HG02642 (cell line): ENCODE measurements around the gene ACAD10.
"Not testable (repeated sequence)": the region's sequence is repeated elsewhere in the genome, so short reads cannot be mapped to it uniquely, and the experiment has no call there.

Source experiments
- ATAC-seq: cut with Tn5 transposase; IDR thresholded peaks from one replicate; pipeline ENCODE4 v1.9.1; 2021; ENCODE audit warnings: mild to moderate bottlenecking; ENCODE audit not compliant: unreplicated experiment, poor library complexity

The ACAD10 gene

GRCh38 chr12:111748151-111748672 is 62.4 kb downstream of the ACAD10 start:
- no peak for ATAC-seq

DNA sequence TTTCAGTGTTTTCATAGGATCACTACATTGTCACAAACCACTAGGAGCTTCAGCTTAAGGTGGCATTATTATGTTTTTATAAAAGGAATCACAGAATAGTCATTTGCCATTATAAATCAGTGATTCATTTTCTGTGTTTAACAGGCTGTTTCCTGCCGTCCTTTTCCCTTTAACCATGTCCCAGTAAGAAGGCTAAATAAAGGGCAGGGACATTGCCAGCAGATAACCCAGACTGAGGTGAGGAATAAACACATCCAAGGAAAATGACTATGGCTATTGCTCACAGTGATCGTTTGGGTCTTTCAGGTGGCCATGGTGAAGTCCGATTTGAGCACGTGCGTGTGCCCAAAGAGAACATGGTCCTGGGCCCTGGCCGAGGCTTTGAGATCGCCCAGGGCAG is 63.0 kb downstream of the ACAD10 start:
- ATAC-seq = no peak

DNA sequence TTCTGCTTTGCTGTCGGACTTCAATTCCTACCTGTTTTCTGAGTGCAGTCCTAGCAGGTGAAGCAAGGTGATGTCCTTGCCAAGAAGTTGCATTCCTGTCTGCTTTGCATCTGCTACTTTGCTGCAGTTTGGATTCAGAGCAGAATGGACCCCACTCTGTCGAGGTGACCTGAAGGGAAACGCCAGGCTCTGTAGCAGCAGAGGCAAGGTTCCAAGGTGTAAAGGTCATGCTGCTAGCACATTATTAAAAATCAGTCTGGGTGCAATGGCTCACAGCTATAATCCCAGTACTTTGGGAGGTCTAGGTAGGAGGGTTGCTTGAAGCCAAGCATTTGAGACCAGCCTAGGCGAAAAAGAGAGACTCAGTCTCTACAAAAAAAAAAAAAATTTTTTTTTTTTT is 63.5 kb downstream of the ACAD10 start:
- ATAC-seq = no peak

DNA sequence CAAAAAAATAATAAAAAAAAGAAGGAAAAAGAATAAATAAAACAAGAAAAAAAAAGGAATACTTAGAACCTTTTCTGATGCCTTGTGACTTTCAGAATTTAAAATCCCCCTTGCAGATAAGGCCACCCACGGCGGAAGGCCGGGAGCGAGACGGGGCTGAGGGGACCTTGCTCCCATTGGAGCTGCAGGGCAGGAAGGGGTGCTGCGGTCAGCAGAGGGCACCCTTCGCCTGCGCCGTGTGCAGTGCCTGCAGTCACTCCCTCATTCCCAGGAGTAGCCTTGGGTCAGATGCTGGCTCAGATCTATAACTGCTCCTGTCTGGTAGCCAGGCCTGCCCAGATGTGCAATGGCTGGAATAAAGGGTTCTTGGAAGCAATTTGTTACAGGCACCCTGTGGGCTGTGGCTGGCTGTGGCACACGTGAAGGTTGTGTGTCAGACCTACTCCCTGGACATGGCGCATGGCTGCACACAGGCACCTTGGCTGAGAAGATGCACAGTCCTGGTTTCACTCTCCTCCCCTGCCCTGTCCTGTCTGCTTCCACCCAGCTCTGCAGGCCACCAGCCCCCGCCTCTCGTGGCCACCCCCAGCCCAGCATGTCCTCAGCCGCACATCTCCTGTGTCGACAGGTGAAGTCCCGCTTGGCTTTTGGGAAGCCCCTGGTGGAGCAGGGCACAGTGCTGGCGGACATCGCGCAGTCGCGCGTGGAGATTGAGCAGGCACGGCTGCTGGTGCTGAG is 67.5 kb downstream of the ACAD10 start:
- no peak for ATAC-seq

GRCh38 chr12:111754671-111755070 is 68.8 kb downstream of the ACAD10 start:
- ATAC-seq = no peak

- ATAC-seq = no peak
Observed at GRCh38 chr12:111756196-111756595, 70.3 kb downstream of the ACAD10 start.

DNA sequence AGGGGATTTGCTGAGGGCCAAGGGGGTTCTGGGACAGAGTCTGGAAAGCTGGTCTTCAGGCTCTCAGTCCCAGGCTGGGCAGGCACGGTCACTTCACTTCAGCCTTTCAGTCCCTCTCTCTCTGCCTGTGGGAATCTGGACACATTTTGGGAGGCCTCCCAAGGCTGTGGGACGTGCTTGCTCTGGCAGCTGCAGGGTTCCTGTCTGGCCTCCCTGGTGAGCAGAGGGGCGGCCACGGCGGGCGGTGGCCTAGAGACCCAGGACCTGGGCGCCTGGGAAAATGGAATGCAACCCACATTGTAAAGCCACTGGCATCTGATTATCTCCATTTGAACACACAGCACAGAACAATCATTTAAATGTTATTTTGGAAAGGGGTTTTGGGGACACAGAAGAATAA is 70.8 kb downstream of the ACAD10 start:
- no peak for ATAC-seq

GRCh38 chr12:111757361-111758119 is 71.7 kb downstream of the ACAD10 start:
- ATAC-seq = no peak

DNA sequence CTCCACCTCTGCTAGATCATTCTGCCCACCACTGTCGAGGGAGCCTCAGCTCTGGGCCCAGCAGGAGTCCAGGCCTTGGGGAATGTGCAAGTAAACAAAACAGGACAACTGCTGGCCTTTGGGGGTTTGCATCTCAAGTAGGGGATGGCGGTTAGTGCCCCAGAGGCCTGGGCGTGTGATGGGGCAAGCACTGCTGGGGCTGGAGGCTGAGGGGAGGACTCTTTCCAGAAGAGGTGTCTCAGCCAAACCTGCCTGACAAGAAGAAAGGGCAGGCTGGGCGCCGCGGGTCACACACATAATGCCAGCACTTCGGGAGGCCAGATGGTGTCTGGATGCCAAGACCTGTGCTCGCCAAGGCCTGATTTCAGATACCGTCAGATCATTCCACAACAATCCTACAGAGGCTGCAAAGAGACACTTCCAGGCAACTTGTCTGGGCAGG is 72.3 kb downstream of the ACAD10 start:
- ATAC-seq = no peak

GRCh38 chr12:111759271-111759670 is 73.4 kb downstream of the ACAD10 start:
- no peak for ATAC-seq

GRCh38 chr12:111759991-111760390 is 74.1 kb downstream of the ACAD10 start:
- ATAC-seq = no peak

- ATAC-seq = no peak
Observed at GRCh38 chr12:111761099-111761498, 75.2 kb downstream of the ACAD10 start.

- ATAC-seq = no peak
Observed at GRCh38 chr12:111761706-111762105, 75.9 kb downstream of the ACAD10 start.

- not testable (repeated sequence) for ATAC-seq
Observed at GRCh38 chr12:111763552-111763951, 77.7 kb downstream of the ACAD10 start.

DNA sequence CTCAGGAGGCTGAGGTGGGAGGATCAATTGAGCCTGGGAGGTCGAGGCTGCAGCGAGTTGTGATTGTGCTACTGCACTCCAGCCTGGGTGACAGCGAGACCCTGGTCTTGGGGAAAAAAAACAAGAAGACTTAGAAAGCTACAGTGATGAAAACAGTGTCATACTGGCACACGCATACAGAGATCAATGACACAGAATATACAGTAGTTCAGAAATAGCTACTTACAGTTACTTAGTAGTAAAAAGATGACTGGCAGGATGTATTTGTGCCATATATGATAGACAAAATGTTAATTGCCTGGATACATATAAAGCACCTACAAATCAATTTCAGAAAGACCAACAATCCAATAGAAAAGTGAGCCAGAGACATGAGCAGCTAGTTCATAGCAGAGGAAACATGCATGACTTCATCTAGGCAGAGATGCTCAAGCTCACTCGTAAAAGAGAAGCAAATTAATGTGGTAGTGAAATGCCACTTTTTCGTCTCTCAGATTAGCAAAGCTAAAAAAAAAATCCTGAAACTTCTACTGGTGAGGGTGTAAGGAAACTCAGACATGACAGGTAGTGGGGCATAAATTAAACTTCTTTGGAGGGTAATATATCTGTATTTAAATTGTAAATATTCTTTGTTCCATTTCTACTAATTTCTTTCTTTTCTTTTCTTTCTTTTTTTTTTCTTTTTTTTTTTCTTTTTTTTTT is 78.4 kb downstream of the ACAD10 start:
- ATAC-seq = no peak

GRCh38 chr12:111766608-111767361 is 80.9 kb downstream of the ACAD10 start, which contains the start of gene ALDH2:
Gene ALDH2 (plus strand): TSS chr12:111766933. CDS start chr12:111766983, 50 bp downstream.
- ATAC-seq = peak; percentile 64

DNA sequence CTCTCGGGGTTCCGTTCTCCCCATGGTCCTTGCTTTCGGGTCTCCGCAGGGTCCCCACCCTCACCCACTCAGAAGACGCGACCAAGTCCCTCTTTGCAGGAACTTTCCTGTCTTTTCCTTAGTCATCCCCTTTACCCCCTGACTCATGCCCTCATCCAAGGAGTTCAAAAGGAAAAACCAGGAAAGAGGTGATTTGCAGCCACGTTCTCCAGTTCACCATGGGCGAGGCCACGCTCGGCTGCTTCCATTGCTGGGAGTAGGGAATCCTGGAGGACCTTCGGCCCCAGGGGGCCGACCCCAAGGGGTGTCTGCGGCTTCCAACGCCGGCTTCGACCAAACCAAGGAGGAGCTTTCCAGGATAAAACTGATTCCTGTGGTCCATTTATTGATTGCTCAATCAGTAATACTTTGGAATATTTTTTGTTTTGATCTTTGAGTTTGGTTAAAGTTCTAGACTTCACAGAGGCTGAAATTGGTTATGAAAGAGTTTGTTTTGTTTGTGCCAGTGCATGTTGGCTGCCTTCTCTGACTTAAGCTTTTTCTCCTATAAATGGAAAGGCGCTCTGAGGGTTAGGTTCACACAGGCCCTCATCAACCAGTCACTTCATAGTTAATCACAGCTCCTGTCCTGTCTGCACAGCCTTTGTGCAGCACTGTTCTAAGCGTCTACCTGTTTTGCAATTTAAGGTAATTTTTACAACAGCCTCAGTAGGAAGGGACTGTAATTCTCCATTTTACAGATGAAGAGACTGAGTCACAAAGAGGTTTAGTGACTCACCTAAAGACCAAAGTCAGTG is 81.7 kb downstream of the ACAD10 start:
- ATAC-seq = no peak

GRCh38 chr12:111768159-111768895 is 82.5 kb downstream of the ACAD10 start:
- ATAC-seq = no peak

- no peak for ATAC-seq
Observed at GRCh38 chr12:111769599-111769998, 83.7 kb downstream of the ACAD10 start.
